Naive B cell (primary cell): ENCODE measurements around the gene SYNE2. TPM values are rescaled to one million over a fixed set of nuclear protein-coding genes. Genes with fewer than 3 reads are reported as not detected.

Experiments
- ATAC-seq, 2 donors: fragments of 150-1000 bp; cut with Tn5 transposase; 2 replicates each; pipeline ENCODE4 v1.10.0; 2021; ENCODE audit warnings: low read depth in 2 of 2, mild to moderate bottlenecking in 2 of 2, moderate library complexity in 2 of 2
- DNase-seq: peaks from one replicate; pipeline ENCODE4 v3.0.0; 2022
- H3K27ac Mint-ChIP-seq, 6 donors: one replicate each; pipeline ENCODE4 v1.8.0; 2020 to 2022; ENCODE audit warnings: mild to moderate bottlenecking in 6 of 6, mixed read lengths in 6 of 6, moderate library complexity in 5 of 6, inconsistent platforms in 2 of 6
- H3K27me3 Mint-ChIP-seq, 3 donors: one replicate each; pipeline ENCODE4 v1.8.0; 2021 to 2022; ENCODE audit warnings: mixed read lengths in 3 of 3, mild to moderate bottlenecking in 1 of 3
- H3K36me3 Mint-ChIP-seq, 2 donors: one replicate each; pipeline ENCODE4 v1.8.0; 2020 to 2022; ENCODE audit warnings: mixed read lengths in 2 of 2, inconsistent platforms in 1 of 2, mild to moderate bottlenecking in 1 of 2
- H3K4me1 Mint-ChIP-seq, 3 donors: one replicate each; pipeline ENCODE4 v1.8.0; 2020 to 2022; ENCODE audit warnings: mixed read lengths in 3 of 3, inconsistent platforms in 1 of 3, mild to moderate bottlenecking in 1 of 3, moderate library complexity in 1 of 3
- H3K4me3 Mint-ChIP-seq, 8 donors: one replicate each; pipeline ENCODE4 v1.8.0; 2020 to 2022; ENCODE audit warnings: mild to moderate bottlenecking in 8 of 8, mixed read lengths in 8 of 8, moderate library complexity in 8 of 8, inconsistent platforms in 2 of 8
- H3K9me3 Mint-ChIP-seq, 7 donors: one replicate each; pipeline ENCODE4 v1.8.0; 2020 to 2022; ENCODE audit warnings: mixed read lengths in 7 of 7, mild to moderate bottlenecking in 5 of 7, inconsistent platforms in 2 of 7, moderate library complexity in 1 of 7
- polyA plus RNA-seq, 6 donors: library from polyadenylated mRNA; unstranded; fragments of 300-500 nt; fragmentation: Illumina TruSeq; gene quantifications; one replicate each; pipeline ENCODE4 v1.2.3, GENCODE V29; 2021; ENCODE audit warnings: low read depth in 6 of 6

Gene SYNE2
- polyA plus RNA-seq, 6 donors from 2014 or later: 12.0 to 24.8 (median 19.0) TPM

- no peaks in the 10 kb centered on the region for H3K9me3 Mint-ChIP-seq
- no peak overlapping the region for H3K27ac Mint-ChIP-seq
- peaks cover 4 to 7% (median 6%) of the 10 kb centered on the region in 3 donors for H3K4me1 Mint-ChIP-seq
- H3K36me3 Mint-ChIP-seq: no peaks in the 10 kb centered on the region
- DNase-seq: no peak
- no peak overlapping the region for H3K4me3 Mint-ChIP-seq
- H3K27me3 Mint-ChIP-seq: no peaks in the 10 kb centered on the region
- no peak for ATAC-seq
Measured at GRCh38 chr14:63933110-63933509, 80.3 kb downstream of the SYNE2 start.

- Mint-ChIP-seq H3K36me3 (no peaks in the 10 kb centered on the region), H3K27me3 (no peaks in the 10 kb centered on the region), H3K4me1 (peaks cover 4 to 7% (median 6%) of the 10 kb centered on the region in 3 donors), H3K27ac (no peak overlapping the region), H3K4me3 (no peak overlapping the region), H3K9me3 (no peaks in the 10 kb centered on the region)
- ATAC-seq (no peak), DNase-seq (no peak)
Measured at GRCh38 chr14:63933711-63934110, 80.9 kb downstream of the SYNE2 start.

- H3K4me1 Mint-ChIP-seq: no peaks in the 10 kb centered on the region
- H3K27me3 Mint-ChIP-seq: no peaks in the 10 kb centered on the region
- no peaks in the 10 kb centered on the region for H3K9me3 Mint-ChIP-seq
- no peaks in the 10 kb centered on the region for H3K36me3 Mint-ChIP-seq
- H3K27ac Mint-ChIP-seq: no peak overlapping the region
- H3K4me3 Mint-ChIP-seq: no peak overlapping the region
- no peak for DNase-seq
- ATAC-seq: no peak
Measured at GRCh38 chr14:63938198-63939005, 85.6 kb downstream of the SYNE2 start.

DNA sequence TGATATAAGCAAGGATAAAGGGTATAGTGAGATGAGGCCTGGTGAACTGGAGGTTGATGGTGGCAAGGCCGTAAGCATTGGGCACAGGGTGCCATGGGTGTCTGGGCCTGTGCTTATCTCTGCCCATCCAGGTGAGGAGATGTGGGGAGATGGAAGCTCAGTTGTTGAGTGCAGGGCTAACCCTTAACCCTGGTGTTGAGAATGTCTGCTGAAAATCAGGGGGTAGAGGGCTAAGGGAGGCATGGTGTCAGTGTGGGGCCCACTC is 86.1 kb downstream of the SYNE2 start:
- Mint-ChIP-seq H3K4me1 (no peaks in the 10 kb centered on the region), H3K27me3 (no peaks in the 10 kb centered on the region), H3K9me3 (no peaks in the 10 kb centered on the region), H3K36me3 (no peaks in the 10 kb centered on the region), H3K4me3 (no peak overlapping the region), H3K27ac (no peak overlapping the region)
- ATAC-seq (no peak), DNase-seq (no peak)

- no peak overlapping the region for H3K27ac Mint-ChIP-seq
- H3K36me3 Mint-ChIP-seq: no peaks in the 10 kb centered on the region
- DNase-seq: no peak
- H3K4me1 Mint-ChIP-seq: no peaks in the 10 kb centered on the region
- no peaks in the 10 kb centered on the region for H3K27me3 Mint-ChIP-seq
- no peak overlapping the region for H3K4me3 Mint-ChIP-seq
- no peak for ATAC-seq
- no peaks in the 10 kb centered on the region for H3K9me3 Mint-ChIP-seq
Measured at GRCh38 chr14:63940387-63940786, 87.6 kb downstream of the SYNE2 start.

- DNase-seq: no peak
- ATAC-seq: no peak
Measured at GRCh38 chr14:63941023-63941422, 88.2 kb downstream of the SYNE2 start.

GRCh38 chr14:63949696-63950095 is 96.9 kb downstream of the SYNE2 start:
- Mint-ChIP-seq H3K4me3 (peak overlapping the region in 1 of 8 donors; percentile 16), H3K27ac (peak overlapping the region in 1 of 6 donors; percentile 42), H3K36me3 (peaks cover 0 to 12% of the 10 kb centered on the region in 2 donors), H3K4me1 (no peaks in the 10 kb centered on the region), H3K9me3 (no peaks in the 10 kb centered on the region), H3K27me3 (no peaks in the 10 kb centered on the region)
- DNase-seq (no peak), ATAC-seq (no peak)

More at GRCh38 chr14:63941023-63941422, 88.2 kb downstream of the SYNE2 start:
- H3K9me3 Mint-ChIP-seq: no peaks in the 10 kb centered on the region
- no peaks in the 10 kb centered on the region for H3K27me3 Mint-ChIP-seq
- no peak overlapping the region for H3K4me3 Mint-ChIP-seq
- H3K4me1 Mint-ChIP-seq: no peaks in the 10 kb centered on the region
- H3K36me3 Mint-ChIP-seq: no peaks in the 10 kb centered on the region
- H3K27ac Mint-ChIP-seq: no peak overlapping the region

- ATAC-seq (no peak), DNase-seq (no peak)
- H3K27me3 Mint-ChIP-seq: no peaks in the 10 kb centered on the region
- no peaks in the 10 kb centered on the region for H3K9me3 Mint-ChIP-seq
- no peak overlapping the region for H3K27ac Mint-ChIP-seq
- H3K4me1 Mint-ChIP-seq: no peaks in the 10 kb centered on the region
- H3K4me3 Mint-ChIP-seq: no peak overlapping the region
- peaks cover 0 to 12% of the 10 kb centered on the region in 2 donors for H3K36me3 Mint-ChIP-seq
Measured at GRCh38 chr14:63951021-63951420, 98.2 kb downstream of the SYNE2 start.

GRCh38 chr14:63951429-63951828 is 98.6 kb downstream of the SYNE2 start:
- H3K4me3 Mint-ChIP-seq: no peak overlapping the region
- H3K9me3 Mint-ChIP-seq: no peaks in the 10 kb centered on the region
- H3K4me1 Mint-ChIP-seq: no peaks in the 10 kb centered on the region
- DNase-seq (no peak), ATAC-seq (no peak)
- peaks cover 0 to 12% of the 10 kb centered on the region in 2 donors for H3K36me3 Mint-ChIP-seq
- no peaks in the 10 kb centered on the region for H3K27me3 Mint-ChIP-seq
- peak overlapping the region in 2 of 6 donors; percentile 5 to 36 for H3K27ac Mint-ChIP-seq

DNA sequence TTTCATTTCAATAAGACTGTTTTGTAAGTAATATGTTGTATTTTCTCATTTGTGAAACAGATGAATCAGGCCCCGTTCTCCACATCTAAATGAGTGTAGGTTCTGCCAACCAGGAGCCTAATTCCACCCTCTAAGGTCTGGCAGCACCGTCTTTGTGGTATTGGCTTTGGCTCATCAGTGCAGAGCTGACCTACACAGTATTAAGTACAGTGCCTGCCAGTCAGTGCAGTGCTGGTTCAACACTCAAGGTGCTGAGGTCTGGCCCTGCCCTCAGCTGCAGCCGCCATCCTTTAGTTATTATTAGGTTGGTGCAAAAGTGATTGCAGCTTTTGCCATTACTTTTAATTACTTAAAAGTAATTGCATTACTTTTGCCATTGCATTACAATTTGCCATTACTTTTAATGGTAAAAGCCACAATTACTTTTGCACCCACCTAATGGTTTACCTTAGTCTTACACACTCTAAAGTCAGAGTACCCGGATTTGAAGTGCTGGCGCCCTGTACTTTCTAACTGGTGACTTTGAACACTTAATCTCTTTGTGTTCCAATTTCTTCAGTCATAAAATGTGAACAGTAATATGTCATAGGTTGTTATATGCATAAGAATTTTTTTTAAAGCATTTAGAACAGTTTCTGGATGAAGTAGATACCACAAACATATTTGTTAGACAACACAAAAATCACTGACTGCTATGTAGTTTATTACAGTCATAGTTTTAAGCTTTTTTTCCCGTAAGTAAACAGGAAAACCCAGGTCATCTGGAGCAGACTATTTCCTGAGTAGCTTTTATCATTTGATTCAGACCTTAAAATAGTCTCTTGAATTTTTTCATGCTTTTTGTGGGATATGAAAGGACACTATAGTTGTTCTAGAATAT is 99.5 kb downstream of the SYNE2 start:
- Mint-ChIP-seq H3K27ac (no peak overlapping the region), H3K4me3 (no peak overlapping the region), H3K4me1 (no peaks in the 10 kb centered on the region), H3K27me3 (no peaks in the 10 kb centered on the region), H3K9me3 (no peaks in the 10 kb centered on the region), H3K36me3 (peaks cover 0 to 12% of the 10 kb centered on the region in 2 donors)
- ATAC-seq (no peak), DNase-seq (no peak)

DNA sequence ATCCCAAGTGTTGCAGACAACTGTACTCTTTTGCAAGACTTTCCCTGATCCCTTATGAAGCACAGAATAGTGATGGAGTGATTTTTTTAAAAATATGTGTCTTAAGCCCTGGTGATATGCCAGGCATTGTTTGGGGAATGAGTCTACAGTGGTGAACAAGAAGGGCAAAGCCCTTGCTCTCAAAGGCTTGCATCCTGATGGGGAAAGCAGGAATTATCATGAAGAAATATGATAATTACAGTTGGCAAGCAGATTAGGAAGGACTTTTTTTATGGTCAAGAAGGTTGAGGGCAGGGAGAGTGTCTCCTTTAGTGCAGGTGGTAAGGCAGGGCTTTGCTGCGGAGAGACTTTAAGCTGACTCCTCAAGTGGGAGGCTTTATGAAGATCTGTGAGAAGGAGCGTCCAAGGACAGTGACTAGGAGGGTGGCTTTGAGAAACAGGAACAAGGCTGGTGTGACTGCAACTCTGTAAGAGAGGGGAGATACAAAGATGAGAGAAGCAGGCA is 100.2 kb downstream of the SYNE2 start:
- peaks cover 0 to 12% of the 10 kb centered on the region in 2 donors for H3K36me3 Mint-ChIP-seq
- no peak for ATAC-seq

GRCh38 chr14:63956326-63956725 is 103.5 kb downstream of the SYNE2 start:
- no peaks in the 10 kb centered on the region for H3K4me1 Mint-ChIP-seq
- no peak overlapping the region for H3K4me3 Mint-ChIP-seq
- ATAC-seq (no peak), DNase-seq (no peak)
- H3K36me3 Mint-ChIP-seq: peaks cover 0 to 6% of the 10 kb centered on the region in 2 donors
- H3K9me3 Mint-ChIP-seq: no peaks in the 10 kb centered on the region
- H3K27ac Mint-ChIP-seq: no peak overlapping the region
- H3K27me3 Mint-ChIP-seq: no peaks in the 10 kb centered on the region

More for the DNA sequence above, 100.2 kb downstream of the SYNE2 start:
- no peaks in the 10 kb centered on the region for H3K9me3 Mint-ChIP-seq
- DNase-seq: no peak
- no peak overlapping the region for H3K4me3 Mint-ChIP-seq
- H3K4me1 Mint-ChIP-seq: no peaks in the 10 kb centered on the region
- no peaks in the 10 kb centered on the region for H3K27me3 Mint-ChIP-seq
- H3K27ac Mint-ChIP-seq: no peak overlapping the region

DNA sequence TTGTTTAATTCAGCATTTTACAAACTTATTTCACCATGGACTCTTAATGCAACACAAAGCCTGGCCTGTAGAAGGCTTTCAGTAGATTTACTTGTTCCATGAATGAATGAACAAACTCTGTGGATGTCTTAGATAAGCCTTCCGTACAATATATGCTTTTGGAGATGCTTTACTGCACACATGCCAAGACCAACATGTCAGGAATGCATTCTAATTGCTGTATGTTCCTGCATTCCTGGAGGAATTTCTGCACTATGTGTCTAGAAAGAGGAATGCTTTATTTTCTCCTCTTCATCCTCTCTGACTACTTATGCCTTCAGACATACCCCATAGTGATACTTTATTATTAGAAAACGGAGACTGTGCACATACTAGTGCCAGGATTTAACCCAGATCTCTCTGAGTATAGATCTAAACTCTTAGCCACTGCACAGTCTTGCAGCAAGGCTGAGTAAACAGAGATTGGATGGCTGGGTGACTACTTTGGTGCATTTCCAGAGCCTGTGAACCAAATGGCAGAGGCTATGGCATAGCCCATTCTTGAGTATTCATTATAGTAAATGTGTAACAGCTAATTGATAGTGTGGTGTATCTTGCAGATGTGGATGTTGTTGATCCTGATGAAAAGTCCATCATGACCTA is 108.2 kb downstream of the SYNE2 start:
- no peak for DNase-seq
- Mint-ChIP-seq H3K4me1 (no peaks in the 10 kb centered on the region), H3K36me3 (no peaks in the 10 kb centered on the region)

More for the DNA sequence above, 108.2 kb downstream of the SYNE2 start:
- ATAC-seq: no peak
- Mint-ChIP-seq H3K27me3 (no peaks in the 10 kb centered on the region), H3K9me3 (no peaks in the 10 kb centered on the region), H3K4me3 (no peak overlapping the region), H3K27ac (no peak overlapping the region)
